SK-N-DZ (cell line): ENCODE results near the gene PROM1.

Experiments
- DNase-seq: peaks from one replicate; pipeline ENCODE4 v3.0.0-alpha.2; 2015; ENCODE audit warnings: low spot score

Gene PROM1

GRCh38 chr4:15990570-15991285 lies 93.1 kb downstream of the PROM1 start:
- no peak for DNase-seq

GRCh38 chr4:15989424-15989823 lies 94.4 kb downstream of the PROM1 start:
- no peak for DNase-seq

- DNase-seq: no peak
Measured at GRCh38 chr4:15988222-15988621, 95.6 kb downstream of the PROM1 start.

GRCh38 chr4:15986907-15987306 lies 96.9 kb downstream of the PROM1 start:
- DNase-seq: no peak

GRCh38 chr4:15983610-15984009 lies 100.2 kb downstream of the PROM1 start:
- DNase-seq: no peak

- no peak for DNase-seq
Measured at GRCh38 chr4:15982842-15983524, 100.8 kb downstream of the PROM1 start.

GRCh38 chr4:15976456-15977447 lies 107.1 kb downstream of the PROM1 start:
- DNase-seq: peak; percentile 66

GRCh38 chr4:15971068-15971801 lies 112.6 kb downstream of the PROM1 start:
- no peak for DNase-seq

GRCh38 chr4:15968551-15969300 lies 115.1 kb downstream of the PROM1 start:
- DNase-seq: no peak

- no peak for DNase-seq
Measured at GRCh38 chr4:15965325-15965724, 118.5 kb downstream of the PROM1 start.

GRCh38 chr4:15964159-15964558 lies 119.7 kb downstream of the PROM1 start:
- no peak for DNase-seq

- DNase-seq: no peak
Measured at GRCh38 chr4:15963576-15963975, 120.2 kb downstream of the PROM1 start.

GRCh38 chr4:15963001-15963451 lies 120.8 kb downstream of the PROM1 start, which contains the start of gene FGFBP2:
FGFBP2 (minus strand) TSS chr4:15963175; CDS start chr4:15963129, 46 bp downstream.
- DNase-seq: peak; percentile 64

- no peak for DNase-seq
Measured at GRCh38 chr4:15961781-15962510, 121.9 kb downstream of the PROM1 start.

GRCh38 chr4:15958562-15958961 lies 125.3 kb downstream of the PROM1 start:
- DNase-seq: no peak

GRCh38 chr4:15956179-15956850 lies 127.5 kb downstream of the PROM1 start:
- peak; percentile 66 for DNase-seq

- DNase-seq: peak; percentile 15
Measured at GRCh38 chr4:15955670-15956069, 128.2 kb downstream of the PROM1 start.

GRCh38 chr4:15953625-15954024 lies 130.2 kb downstream of the PROM1 start:
- peak; percentile 8 for DNase-seq

GRCh38 chr4:15951781-15952180 lies 132.0 kb downstream of the PROM1 start:
- DNase-seq: no peak
